ENCODE results near the gene AGBL1. TPM values are rescaled to one million over a fixed set of nuclear protein-coding genes. Genes with fewer than 3 reads are reported as not detected.

AGBL1 gene
- total and polyA plus RNA-seq, 2 donors (not counting 3 experiments of a cell fraction or from before 2014, with no cell fraction given), result not detected

DNA sequence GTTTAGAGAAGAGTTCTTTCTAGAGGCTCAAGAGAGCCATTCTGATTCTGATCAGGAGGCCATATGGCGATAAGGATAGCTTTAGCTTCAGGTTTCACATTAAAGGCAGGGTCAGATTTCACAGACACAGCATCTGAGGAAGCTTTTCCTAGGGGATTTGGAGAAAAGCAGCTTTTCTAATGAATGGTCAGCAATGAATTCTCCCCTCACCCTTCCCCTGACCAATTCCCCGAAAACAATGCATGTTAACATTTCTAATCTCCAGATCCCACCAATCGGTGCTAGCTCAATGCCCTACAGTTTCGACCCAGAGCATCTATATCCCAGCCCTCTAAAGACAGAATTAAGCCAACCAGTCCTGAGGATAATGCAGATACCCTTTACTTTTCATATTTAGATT lies 9.8 kb downstream of the AGBL1 start:
- Histone ChIP-seq H3K4me2 (ENCODE audit: insufficient read depth, low read length) (no peak overlapping the region), H3K27me3 (ENCODE audit: control insufficient read depth in 2 of 2, insufficient read depth in 2 of 2, low read length in 2 of 2) (no peaks in the 10 kb centered on the region), H3K4me1 (ENCODE audit: control insufficient read depth, extremely low read depth, insufficient read depth, low read length) (no peaks in the 10 kb centered on the region), H3K36me3 (ENCODE audit: control insufficient read depth in 2 of 2, extremely low read depth in 1 of 2, insufficient read depth in 2 of 2, low read length in 2 of 2) (no peaks in the 10 kb centered on the region), H3K9me3 (replicated peaks; ENCODE audit: control insufficient read depth, insufficient read depth, low read length) (no peaks in the 10 kb centered on the region), H3K9ac (replicated peaks; ENCODE audit: extremely low read depth, insufficient read depth, low read length) (no peak overlapping the region), H3K27ac (ENCODE audit: insufficient read depth, low read depth, low read length) (no peak overlapping the region), H2AFZ (ENCODE audit: low read depth, low read length) (no peak overlapping the region), H3K4me3 (replicated peaks in 1 of 3; ENCODE audit: insufficient read depth in 1 of 3, low read depth in 1 of 3, low read length in 3 of 3) (no peak overlapping the region), H3K79me2 (ENCODE audit: control insufficient read depth, insufficient read depth, low read length) (no peaks in the 10 kb centered on the region), H4K20me1 (replicated peaks; ENCODE audit: control insufficient read depth, extremely low read depth, insufficient read depth, low read length) (no peaks in the 10 kb centered on the region), H3K9me1 (replicated peaks; ENCODE audit: control insufficient read depth, extremely low read depth, insufficient read depth, low read length) (no peaks in the 10 kb centered on the region)
- DNase-seq (ENCODE audit: low read depth, low spot score), result no peak
- CTCF ChIA-PET, result no interaction called here
- no TSS peak for BruUV-seq (replicated peaks)
- no peak for TF ChIP-seq JUN (IDR thresholded peaks at IDR 0.05; ENCODE audit: borderline replicate concordance, insufficient read depth, insufficient read length, low read depth)
- TF ChIP-seq, protein P1, sequence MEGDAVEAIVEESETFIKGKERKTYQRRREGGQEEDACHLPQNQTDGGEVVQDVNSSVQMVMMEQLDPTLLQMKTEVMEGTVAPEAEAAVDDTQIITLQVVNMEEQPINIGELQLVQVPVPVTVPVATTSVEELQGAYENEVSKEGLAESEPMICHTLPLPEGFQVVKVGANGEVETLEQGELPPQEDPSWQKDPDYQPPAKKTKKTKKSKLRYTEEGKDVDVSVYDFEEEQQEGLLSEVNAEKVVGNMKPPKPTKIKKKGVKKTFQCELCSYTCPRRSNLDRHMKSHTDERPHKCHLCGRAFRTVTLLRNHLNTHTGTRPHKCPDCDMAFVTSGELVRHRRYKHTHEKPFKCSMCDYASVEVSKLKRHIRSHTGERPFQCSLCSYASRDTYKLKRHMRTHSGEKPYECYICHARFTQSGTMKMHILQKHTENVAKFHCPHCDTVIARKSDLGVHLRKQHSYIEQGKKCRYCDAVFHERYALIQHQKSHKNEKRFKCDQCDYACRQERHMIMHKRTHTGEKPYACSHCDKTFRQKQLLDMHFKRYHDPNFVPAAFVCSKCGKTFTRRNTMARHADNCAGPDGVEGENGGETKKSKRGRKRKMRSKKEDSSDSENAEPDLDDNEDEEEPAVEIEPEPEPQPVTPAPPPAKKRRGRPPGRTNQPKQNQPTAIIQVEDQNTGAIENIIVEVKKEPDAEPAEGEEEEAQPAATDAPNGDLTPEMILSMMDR (IDR thresholded peaks at IDR 0.05; ENCODE audit: extremely low read depth in 1 of 2, insufficient read depth in 1 of 2, low read depth in 1 of 2, low read length in 2 of 2), result no peak
- no peak for TF ChIP-seq EZH2 (IDR thresholded peaks at IDR 0.05; ENCODE audit: borderline replicate concordance, low read depth, low read length, severe bottlenecking)
- no peak for TF ChIP-seq POLR2A (IDR thresholded peaks at IDR 0.05; ENCODE audit: low read depth, low read length)
- TF ChIP-seq, protein P2, sequence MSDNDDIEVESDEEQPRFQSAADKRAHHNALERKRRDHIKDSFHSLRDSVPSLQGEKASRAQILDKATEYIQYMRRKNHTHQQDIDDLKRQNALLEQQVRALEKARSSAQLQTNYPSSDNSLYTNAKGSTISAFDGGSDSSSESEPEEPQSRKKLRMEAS (IDR thresholded peaks at IDR 0.05; ENCODE audit: insufficient read depth, insufficient read length), result no peak
- no peak for FAIRE-seq
- POLR2A ChIA-PET, result no interaction called here
- dilution Hi-C loops (cut with MboI; ENCODE audit: extremely low pct_ligation_motif_present, low sequenced_read_pairs) (no loop called here), intact Hi-C loops (cut with micrococcal nuclease) (no loop called here)

DNA sequence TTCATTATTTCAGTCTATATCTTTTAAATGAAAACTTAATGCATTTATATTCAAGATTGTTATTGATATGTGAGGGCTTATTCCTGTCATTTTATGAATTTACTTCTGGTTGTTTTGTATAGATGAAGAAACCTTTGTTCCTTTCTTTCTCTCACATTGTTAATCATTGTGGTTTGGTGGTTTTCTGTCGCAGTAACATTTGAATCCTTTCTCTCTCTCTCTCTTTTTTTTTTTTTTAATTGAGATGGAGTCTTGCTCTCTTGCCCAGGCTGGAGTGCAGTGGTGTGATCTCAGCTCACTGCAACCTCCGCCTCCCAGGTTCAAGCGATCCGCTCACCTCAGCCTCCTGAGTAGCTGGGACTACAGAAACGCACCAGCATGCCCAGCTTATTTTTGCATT lies 22.1 kb downstream of the AGBL1 start:
- DNase-seq (ENCODE audit: low read depth, low spot score) (no peak), FAIRE-seq (no peak)
- no peak overlapping the region for H3K4me2 ChIP-seq (ENCODE audit: insufficient read depth, low read length)
- CTCF ChIA-PET, result no interaction called here
- H3K9me3 ChIP-seq (replicated peaks; ENCODE audit: control insufficient read depth, insufficient read depth, low read length), result no peaks in the 10 kb centered on the region
- no peaks in the 10 kb centered on the region for H3K27me3 ChIP-seq (ENCODE audit: control insufficient read depth in 2 of 2, insufficient read depth in 2 of 2, low read length in 2 of 2)
- no peaks in the 10 kb centered on the region for H3K79me2 ChIP-seq (ENCODE audit: control insufficient read depth, insufficient read depth, low read length)
- H3K4me3 ChIP-seq (replicated peaks in 1 of 3; ENCODE audit: insufficient read depth in 1 of 3, low read depth in 1 of 3, low read length in 3 of 3), result no peak overlapping the region
- no peak for TF ChIP-seq GATA2 (IDR thresholded peaks at IDR 0.05; ENCODE audit: insufficient read depth, insufficient read length, low read depth, low read length)
- intact Hi-C loops (cut with micrococcal nuclease) (no loop called here), dilution Hi-C loops (cut with MboI; ENCODE audit: extremely low pct_ligation_motif_present, low sequenced_read_pairs) (no loop called here)
- no TSS peak for BruUV-seq (replicated peaks)
- POLR2A ChIA-PET, result no interaction called here
- no peak overlapping the region for H3K9ac ChIP-seq (replicated peaks; ENCODE audit: extremely low read depth, insufficient read depth, low read length)
- H3K27ac ChIP-seq (ENCODE audit: insufficient read depth, low read depth, low read length), result no peak overlapping the region
- H3K36me3 ChIP-seq (ENCODE audit: control insufficient read depth in 2 of 2, extremely low read depth in 1 of 2, insufficient read depth in 2 of 2, low read length in 2 of 2), result no peaks in the 10 kb centered on the region
- H4K20me1 ChIP-seq (replicated peaks; ENCODE audit: control insufficient read depth, extremely low read depth, insufficient read depth, low read length), result no peaks in the 10 kb centered on the region
- H3K9me1 ChIP-seq (replicated peaks; ENCODE audit: control insufficient read depth, extremely low read depth, insufficient read depth, low read length), result no peaks in the 10 kb centered on the region
- H3K4me1 ChIP-seq (ENCODE audit: control insufficient read depth, extremely low read depth, insufficient read depth, low read length), result no peaks in the 10 kb centered on the region
- H2AFZ ChIP-seq (ENCODE audit: low read depth, low read length), result no peak overlapping the region

Data from endothelial cell of umbilical vein (primary cell).